HepG2 (cell line): ENCODE results near the gene RIF1. TPM values are rescaled to one million over a fixed set of nuclear protein-coding genes. Genes with fewer than 3 reads are reported as not detected.

Experiments
- BHLHE40 ChIP-seq: IDR thresholded peaks from 2 replicates; pipeline ENCODE4 v1.6.1; 2011; ENCODE audit warnings: low read length, improper control_type of control experiment
- DRAP1 ChIP-seq: IDR thresholded peaks from 2 replicates; pipeline ENCODE4 v1.6.1; 2016; ENCODE audit warnings: missing genetic modification reagents, missing compliant biosample characterization
- EHMT2 ChIP-seq: fragments of 200-600 bp; sonication (generic); IDR thresholded peaks from 2 replicates; pipeline ENCODE4 v1.7.0; 2017; ENCODE audit warnings: antibody characterized with exemption, low read depth, low read length, borderline replicate concordance
- ELF4 ChIP-seq: sonication (generic); formaldehyde crosslinking; IDR thresholded peaks from 2 replicates; pipeline ENCODE4 v1.5.0; 2020; ENCODE audit warnings: missing genetic modification reagents, mild to moderate bottlenecking, moderate library complexity, borderline replicate concordance
- FOXP4 ChIP-seq: sonication (generic); formaldehyde crosslinking; IDR thresholded peaks from 2 replicates; pipeline ENCODE4 v1.4.0; 2020; ENCODE audit warnings: missing genetic modification reagents
- HOXA9 ChIP-seq: sonication (generic); formaldehyde crosslinking; IDR thresholded peaks from 2 replicates; pipeline ENCODE4 v1.8.1; 2022; ENCODE audit warnings: missing genetic modification reagents, mild to moderate bottlenecking, moderate library complexity, borderline replicate concordance
- KLF15 ChIP-seq: sonication (generic); formaldehyde crosslinking; IDR thresholded peaks from 2 replicates; pipeline ENCODE4 v1.8.1; 2023; ENCODE audit warnings: borderline replicate concordance, mild to moderate bottlenecking, inconsistent platforms, missing genetic modification reagents, mixed read lengths
- KMT2A ChIP-seq: sonication (generic); formaldehyde crosslinking; IDR thresholded peaks from 2 replicates; pipeline ENCODE4 v1.4.0; 2020; ENCODE audit warnings: missing genetic modification reagents
- POLR2AphosphoS5 ChIP-seq: IDR thresholded peaks from 2 replicates; pipeline ENCODE4 v1.6.1; 2012; ENCODE audit warnings: low read depth, low read length
- PRDM10 ChIP-seq: sonication (generic); formaldehyde crosslinking; IDR thresholded peaks from 2 replicates; pipeline ENCODE4 v1.4.0; 2020; ENCODE audit warnings: low read depth, missing genetic modification reagents
- SAP130 ChIP-seq: IDR thresholded peaks from 2 replicates; pipeline ENCODE4 v1.6.1; 2016; ENCODE audit warnings: low read depth
- SIN3A ChIP-seq: IDR thresholded peaks from 2 replicates; pipeline ENCODE4 v1.6.1; 2011; ENCODE audit warnings: low read depth, mild to moderate bottlenecking, control low read depth, low read length, borderline replicate concordance
- SIN3B ChIP-seq: fragments of 150-350 bp; IDR thresholded peaks from 2 replicates; pipeline ENCODE4 v1.6.1; 2014; ENCODE audit warnings: low read length
- SNAI1 ChIP-seq: sonication (generic); formaldehyde crosslinking; IDR thresholded peaks from 2 replicates; pipeline ENCODE4 v1.5.0; 2020; ENCODE audit warnings: mild to moderate bottlenecking, missing genetic modification reagents, borderline replicate concordance
- TBX2 ChIP-seq: sonication (generic); formaldehyde crosslinking; IDR thresholded peaks from 2 replicates; pipeline ENCODE4 v1.5.0; 2020; ENCODE audit warnings: missing genetic modification reagents, mild to moderate bottlenecking, borderline replicate concordance
- ZEB1 ChIP-seq: IDR thresholded peaks from 2 replicates; pipeline ENCODE4 v1.6.1; 2012; ENCODE audit warnings: mild to moderate bottlenecking, low read depth, inconsistent platforms; ENCODE audit not compliant: insufficient replicate concordance
- ZNF574 ChIP-seq: sonication (generic); formaldehyde crosslinking; IDR thresholded peaks from 2 replicates; pipeline ENCODE4 v1.4.0; 2020; ENCODE audit warnings: missing genetic modification reagents
- ZNF674 ChIP-seq: sonication (generic); formaldehyde crosslinking; IDR thresholded peaks from 2 replicates; pipeline ENCODE4 v1.5.0; 2020; ENCODE audit warnings: low read depth, mild to moderate bottlenecking, missing genetic modification reagents
- polyA plus RNA-seq, 8 experiments: library from polyadenylated mRNA; depleted of rRNA in 3 of 8; stranded (reverse) in 7 of 8; unstranded in 1 of 8; fragments of >200 nt; fragmentation: Illumina TruSeq in 4 of 8; extraction: Trizol in 4 of 8; gene quantifications; 2 replicates each; pipeline versions ENCODE4 v1.2.1 to v1.2.3, GENCODE V29; 2011 to 2016; ENCODE audit warnings: low read depth in 4 of 8, missing spikeins in 1 of 8, mixed read lengths in 1 of 8; ENCODE audit not compliant: insufficient read depth in 1 of 8
- total RNA-seq, 5 experiments: library from RNA; depleted of rRNA; stranded (reverse); fragments of >200 nt; fragmentation: Illumina TruSeq; extraction: Trizol; gene quantifications; 2 replicates each; pipeline ENCODE4 v1.2.3, GENCODE V29; 2016; ENCODE audit warnings: low read depth in 1 of 5

Gene RIF1
- total and polyA plus RNA-seq, 2 of the 13 experiments (the other 11 are each of a cell fraction or from before 2014, with no cell fraction given) = 12.1 to 73.6 TPM

- TF ChIP-seq FOXP4 (CRISPR knock-in tag) = peak; percentile 47; the same call in 1 of the 2 replicates
- no peak for TF ChIP-seq EHMT2
- TF ChIP-seq ELF4 (CRISPR knock-in tag) = 0 out of 2 replicates have a peak, but pooled peaks have one; percentile 55
- TF ChIP-seq HOXA9 (CRISPR knock-in tag) = no peak
- TF ChIP-seq SIN3B = peak; percentile 62; the same call in 1 of the 2 replicates
- 0 out of 2 replicates have a peak, but pooled peaks have one; percentile 21 for TF ChIP-seq DRAP1 (CRISPR knock-in tag)
- TF ChIP-seq ZNF674 = 0 out of 2 replicates have a peak, but pooled peaks have one; percentile 10
- TF ChIP-seq KMT2A = 0 out of 2 replicates have a peak, but pooled peaks have one; percentile 13
- TF ChIP-seq POLR2AphosphoS5 = peak; percentile 48; the same call in 1 of the 2 replicates
- TF ChIP-seq BHLHE40 = peak; percentile 67
- peak; percentile 83; the same call in 1 of the 2 replicates for TF ChIP-seq SIN3A
- TF ChIP-seq ZEB1 = peak; percentile 91
- 0 out of 2 replicates have a peak, but pooled peaks have one; percentile 5 for TF ChIP-seq SNAI1 (CRISPR knock-in tag)
- TF ChIP-seq PRDM10 = 0 out of 2 replicates have a peak, but pooled peaks have one; percentile 28
- TF ChIP-seq SAP130 = peak; percentile 18; the same call in 1 of the 2 replicates
- TF ChIP-seq KLF15 (CRISPR knock-in tag) = no peak; the same call in 1 of the 2 replicates
- TF ChIP-seq ZNF574 = peak; percentile 68
- no peak for TF ChIP-seq TBX2 (CRISPR knock-in tag)
These were observed 758 bp downstream of the RIF1 start (continued) for GRCh38 chr2:151410485-151410834.
